Measurements from ENCODE around the gene GIGYF2. TPM values are rescaled to one million over a fixed set of nuclear protein-coding genes. Genes with fewer than 3 reads are reported as not detected.

GIGYF2 gene
- total RNA-seq, 1 donor from 2014 or later: 95.5 TPM

DNA sequence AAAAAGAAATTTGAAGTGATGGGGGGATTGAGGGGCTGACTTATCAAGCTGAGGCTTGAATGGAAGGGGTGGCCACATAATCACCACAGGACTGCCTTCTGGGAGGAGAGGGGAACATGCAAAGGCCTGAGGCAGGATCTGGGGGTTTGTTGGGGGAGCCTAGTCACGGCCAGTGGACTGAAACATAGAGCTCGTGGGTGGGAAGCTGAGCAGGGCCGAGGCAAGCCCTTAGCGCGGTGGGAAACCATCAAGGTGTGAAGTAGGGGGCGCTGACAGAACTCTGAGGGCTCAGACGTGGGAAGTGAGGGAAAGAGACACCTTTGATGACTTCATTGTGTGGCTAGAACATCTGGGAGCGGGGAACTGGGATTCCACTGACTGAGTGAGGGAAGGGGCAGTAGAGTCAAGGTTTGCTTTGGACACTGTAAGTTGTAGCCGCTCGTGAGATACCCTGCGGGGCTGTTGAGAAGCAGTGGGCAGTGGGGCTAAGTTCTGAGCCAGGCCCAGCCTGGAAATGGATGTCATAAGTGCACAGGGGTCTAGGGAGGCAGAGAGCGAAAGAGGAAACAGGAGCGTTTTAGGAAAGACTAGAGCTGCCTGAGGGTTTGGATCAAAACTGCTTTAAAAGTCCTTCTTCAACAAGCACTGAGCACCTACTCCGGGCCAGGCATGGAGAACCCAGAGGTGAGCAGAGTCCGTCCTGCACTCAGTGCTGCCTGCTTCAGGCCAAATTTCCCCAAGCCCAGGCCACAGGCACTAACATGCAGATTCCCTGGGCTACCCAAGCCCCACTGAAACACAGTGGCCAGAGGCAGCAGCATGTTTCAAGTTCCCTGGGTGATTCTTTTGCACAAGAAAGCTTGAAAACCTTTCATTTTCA, 172.2 kb downstream of the GIGYF2 start:
- DNase-seq: no peak

DNA sequence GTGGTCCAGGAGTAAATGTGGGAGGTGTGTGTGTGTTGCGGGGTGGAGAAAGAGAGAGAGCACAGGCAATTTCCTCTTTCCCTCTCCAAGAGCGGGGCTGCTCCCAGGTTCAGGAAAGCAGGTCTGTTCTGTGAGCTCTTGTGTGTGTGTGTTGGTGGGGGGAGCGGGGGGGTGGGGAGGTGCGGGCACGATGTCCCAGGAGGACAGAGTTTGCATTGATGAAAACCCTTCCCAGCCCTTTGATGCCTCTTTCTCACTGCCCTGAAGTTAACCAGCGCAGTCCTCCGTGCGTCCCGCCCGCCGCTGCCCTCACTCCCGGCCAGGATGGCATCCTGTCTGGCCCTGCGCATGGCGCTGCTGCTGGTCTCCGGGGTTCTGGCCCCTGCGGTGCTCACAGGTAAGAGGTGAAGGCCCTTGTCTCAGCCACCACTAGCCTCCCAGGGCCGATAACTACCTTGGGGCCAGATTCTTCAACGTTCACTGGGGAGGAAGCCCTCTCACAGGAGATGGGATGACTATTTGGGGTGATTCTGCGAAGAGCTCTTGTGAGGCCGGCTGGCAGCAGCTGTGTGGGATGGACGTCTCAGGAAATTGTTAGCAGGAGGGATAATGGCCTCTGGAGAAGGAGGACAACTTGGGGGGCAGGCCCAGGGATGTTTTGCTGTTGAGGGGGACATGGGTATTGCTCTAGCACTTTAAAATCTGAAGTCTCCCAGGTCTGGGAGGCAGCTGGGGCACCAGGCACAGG, 173.1 kb downstream of the GIGYF2 start, which contains the start of gene SNORC:
Gene SNORC (plus strand): TSS at position 247 of the 748 bp plus-strand sequence. CDS start 78 bp downstream, at position 325.
- DNase-seq: no peak

DNA sequence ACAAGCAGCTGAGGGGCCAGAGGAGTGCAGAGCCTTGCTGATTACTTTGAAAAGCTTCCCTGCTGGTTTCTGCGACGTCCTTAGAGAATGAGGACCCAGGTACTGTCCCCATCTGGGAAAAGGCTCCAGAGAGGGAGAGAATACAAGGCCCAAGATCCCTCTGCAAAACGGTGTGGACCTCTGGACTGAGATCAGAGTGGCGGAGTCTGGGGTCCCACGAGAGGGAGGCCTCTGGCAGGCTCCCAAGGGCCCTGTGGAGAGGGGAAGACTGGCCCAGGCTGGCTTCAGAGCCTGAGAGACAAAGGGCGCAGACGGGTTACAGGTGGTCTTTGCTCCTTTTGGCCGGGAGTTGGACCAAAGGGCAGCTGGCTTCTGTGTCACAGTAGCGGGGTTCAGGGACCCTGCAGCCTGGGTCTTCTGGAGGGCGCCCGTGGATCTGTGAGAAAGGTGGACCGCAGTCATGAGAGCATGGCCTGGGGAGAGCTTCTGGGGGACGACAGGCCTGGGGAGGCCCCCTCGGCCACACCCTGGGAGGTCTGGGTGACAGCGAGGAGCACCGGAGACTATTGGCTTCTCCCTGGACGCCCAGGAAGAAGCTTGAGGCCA, 173.7 kb downstream of the GIGYF2 start:
- DNase-seq: no peak

DNA sequence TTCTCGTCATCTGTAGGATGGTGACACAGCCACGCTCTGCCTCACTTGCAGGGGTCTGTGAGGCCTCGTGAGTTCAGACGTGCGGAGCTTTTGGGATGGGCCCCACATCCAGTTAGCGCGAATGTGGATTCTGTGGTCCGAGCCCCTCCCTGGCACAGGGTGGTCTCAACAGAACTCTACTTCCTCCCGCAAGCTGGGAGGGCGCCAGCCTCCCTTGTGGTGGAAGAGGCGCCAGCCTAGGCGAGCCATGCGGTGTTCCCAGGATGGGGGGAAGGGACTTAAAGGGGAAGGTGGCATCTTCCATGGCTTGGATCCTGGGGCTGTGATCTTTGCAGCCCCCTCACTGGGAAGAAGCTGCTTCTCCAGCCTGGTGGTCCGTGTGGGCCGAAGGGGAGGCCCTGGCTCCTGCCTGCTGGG, 174.3 kb downstream of the GIGYF2 start:
- no peak for DNase-seq

DNA sequence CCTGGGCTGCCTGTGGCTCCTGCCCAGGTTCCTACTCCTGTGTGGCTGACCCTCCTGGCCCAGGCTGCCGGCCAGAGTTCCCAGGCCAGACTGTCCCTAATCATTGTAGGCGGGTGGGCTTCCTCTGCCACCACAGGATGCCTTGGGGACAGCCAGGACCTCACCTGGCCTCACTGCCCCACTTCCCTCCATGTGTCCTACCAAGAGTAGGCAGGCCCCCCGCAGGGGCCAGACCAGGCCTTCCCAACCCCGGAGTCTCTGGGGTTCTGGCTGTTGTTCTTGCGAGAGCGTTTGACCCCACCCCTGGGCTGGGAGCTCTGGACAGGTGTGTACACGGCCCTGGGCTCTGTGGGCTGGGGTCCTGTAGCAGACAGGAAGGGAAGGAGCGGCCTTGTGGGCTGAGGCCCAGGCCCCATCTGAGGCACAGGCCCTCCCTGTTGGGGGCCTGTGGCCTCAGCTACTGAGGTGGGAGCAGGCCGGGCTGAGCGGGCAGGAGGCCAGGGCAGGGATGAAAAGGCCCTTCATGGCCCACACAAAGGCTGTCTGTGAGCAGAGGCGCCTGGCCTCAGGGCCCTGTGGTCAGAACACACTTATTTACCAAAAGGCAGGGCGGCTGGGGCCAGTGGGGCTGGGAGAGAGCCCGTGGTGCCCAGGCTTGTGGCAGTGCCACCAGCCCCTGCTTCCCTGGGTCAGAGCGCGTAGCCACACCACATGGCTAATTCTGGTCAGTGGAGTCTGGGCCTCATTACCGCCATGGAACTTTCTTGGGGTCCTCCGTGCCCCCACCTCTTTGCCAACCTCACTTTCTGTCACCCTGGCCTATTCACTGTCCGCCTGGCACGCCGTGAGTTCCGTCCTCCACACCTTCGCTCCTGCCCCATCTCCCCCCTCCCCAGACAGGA, 175.0 kb downstream of the GIGYF2 start:
- no peak for DNase-seq

DNA sequence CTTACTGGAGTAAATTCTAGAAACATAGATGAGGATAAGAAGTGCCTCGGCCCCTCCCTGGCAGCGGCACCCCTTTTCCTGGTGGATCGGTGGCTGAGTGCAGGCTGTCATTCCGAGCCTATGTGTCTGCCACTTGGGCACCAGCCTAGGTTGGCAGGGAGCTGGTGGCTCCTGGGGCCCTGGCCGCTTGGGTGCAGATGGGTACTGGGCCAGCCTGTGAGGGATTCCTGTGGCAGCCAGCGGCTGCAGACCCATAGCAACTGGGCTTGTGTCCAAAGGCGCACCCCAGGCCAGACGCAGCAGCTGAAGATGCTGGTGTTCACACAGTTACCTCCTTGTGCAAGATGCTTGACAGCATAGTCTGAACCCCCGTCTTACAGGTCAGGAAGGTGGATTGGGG, 175.7 kb downstream of the GIGYF2 start:
- no peak for DNase-seq

DNA sequence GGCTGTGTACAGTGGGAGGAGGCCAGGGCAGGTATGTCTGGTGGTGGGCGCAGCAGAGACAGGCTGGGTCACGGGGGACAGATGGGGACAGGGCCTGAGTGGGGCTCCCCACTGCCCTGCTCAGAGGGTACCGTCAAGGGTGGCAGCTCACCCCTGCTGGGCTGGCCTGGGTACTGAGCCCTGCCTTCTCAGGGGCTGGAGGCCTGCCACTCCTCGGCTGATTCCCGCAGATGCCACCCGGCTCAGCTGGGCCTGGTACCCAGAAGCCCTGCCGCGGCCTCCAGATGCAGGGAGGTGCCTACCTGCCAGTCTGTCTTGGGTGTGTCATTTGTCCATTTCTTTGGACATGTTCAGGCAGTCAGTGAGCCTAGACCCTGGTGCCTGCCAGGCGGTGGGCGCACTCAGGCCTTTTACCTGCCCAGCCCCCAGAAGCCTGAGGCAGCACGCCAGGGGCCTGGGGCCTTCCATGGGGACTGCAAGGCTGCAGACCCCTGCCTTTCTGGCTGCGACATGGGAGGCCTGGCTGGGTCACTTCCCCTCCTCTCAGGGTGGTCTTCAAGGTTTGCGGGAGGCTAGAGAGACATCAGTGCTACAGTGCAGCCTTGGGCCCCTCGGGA, 176.3 kb downstream of the GIGYF2 start:
- DNase-seq: no peak

DNA sequence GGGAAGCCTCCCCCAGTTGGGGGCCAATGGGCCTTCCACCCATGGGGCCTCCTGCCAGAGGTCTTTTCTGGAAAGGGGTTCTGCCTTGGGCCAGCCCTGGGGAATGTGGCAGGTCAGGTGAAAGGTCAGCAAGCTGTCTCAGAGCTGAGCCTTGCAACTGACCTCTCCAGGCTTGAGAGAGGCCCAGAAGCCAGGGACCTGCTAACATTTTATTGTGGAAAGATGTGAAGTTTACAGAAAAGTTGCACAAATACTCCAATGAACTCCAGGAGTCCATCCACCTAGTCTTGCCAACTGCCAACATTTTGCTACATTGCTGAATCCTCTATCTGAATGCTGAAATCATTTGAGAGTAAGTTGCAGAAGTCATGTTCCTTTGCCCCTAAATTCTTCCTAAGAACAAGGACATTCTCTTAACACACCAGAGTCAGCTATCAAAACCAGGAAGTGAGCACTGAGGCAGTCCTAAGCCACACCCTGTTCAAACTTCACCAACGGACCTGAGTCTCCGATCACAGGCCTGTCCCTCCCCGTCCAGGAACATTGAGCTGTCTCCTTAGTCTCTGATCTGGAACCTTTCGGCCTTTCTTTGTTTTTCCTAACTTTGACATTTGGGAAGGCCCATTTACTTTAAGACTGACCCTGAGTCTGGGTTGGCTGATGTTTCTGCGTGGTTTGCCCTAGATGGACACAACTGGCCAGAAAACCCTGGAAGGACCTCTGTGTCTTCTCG, 176.9 kb downstream of the GIGYF2 start:
- no peak for DNase-seq

DNA sequence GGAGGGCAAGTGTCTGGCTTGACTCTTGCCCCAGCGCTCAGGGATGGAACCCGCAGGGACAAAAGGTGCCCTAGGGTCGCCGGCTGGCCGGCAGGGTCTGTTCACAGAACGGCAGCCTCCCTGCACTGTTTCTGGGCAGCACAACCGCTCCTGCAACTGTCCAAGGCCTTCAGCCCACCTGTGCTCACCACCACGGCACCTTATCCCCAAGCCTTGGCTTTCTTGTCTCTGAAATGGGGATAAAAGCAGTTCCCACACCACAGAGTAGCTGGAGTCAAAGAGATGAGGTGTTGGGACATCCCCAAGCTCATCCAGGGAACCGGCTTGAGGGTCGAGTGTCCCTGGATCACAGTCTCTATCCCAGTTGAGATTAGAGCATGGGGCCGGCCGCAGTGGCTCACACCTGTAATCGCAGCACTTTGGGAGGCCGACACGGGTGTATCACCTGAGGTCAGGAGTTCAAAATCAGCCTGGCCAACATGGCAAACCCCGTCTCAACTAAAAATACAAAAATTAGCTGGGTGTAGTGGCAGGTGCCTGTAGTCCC, 177.6 kb downstream of the GIGYF2 start:
- DNase-seq: no peak

DNA sequence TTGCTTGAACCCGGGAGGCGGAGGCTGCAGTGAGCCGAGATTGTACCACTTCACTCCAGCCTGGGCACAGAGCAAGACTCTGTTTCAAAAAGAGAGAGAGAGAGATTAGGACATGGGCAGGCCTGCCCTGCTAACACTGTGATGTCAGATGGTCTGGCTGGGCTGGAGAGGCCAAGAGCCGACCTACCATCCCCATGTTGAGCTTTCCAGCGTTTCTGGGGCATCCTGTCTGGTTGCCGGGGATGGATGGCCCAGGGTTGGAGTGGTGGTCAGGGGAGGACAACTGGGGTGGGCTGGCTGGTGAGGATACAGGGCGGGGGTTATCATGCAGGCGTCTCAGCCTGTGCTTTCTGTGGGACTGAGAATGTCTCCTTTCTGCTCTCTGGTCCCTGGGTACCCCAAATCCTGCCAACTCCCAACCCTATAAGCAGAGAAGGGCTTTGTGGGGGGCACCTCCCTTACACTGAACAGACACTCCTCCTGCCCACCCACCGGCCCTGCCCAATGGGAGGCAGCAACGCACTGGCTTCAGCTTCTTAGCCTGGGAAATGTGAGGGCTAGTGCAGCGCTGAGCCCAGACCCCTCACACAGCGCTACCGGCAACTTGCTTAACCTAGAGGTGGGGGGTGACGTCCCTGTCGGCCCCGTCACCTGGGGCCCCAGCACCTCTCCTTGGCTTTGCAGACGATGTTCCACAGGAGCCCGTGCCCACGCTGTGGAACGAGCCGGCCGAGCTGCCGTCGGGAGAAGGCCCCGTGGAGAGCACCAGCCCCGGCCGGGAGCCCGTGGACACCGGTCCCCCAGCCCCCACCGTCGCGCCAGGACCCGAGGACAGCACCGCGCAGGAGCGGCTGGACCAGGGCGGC, 178.4 kb downstream of the GIGYF2 start:
- no peak for DNase-seq

DNA sequence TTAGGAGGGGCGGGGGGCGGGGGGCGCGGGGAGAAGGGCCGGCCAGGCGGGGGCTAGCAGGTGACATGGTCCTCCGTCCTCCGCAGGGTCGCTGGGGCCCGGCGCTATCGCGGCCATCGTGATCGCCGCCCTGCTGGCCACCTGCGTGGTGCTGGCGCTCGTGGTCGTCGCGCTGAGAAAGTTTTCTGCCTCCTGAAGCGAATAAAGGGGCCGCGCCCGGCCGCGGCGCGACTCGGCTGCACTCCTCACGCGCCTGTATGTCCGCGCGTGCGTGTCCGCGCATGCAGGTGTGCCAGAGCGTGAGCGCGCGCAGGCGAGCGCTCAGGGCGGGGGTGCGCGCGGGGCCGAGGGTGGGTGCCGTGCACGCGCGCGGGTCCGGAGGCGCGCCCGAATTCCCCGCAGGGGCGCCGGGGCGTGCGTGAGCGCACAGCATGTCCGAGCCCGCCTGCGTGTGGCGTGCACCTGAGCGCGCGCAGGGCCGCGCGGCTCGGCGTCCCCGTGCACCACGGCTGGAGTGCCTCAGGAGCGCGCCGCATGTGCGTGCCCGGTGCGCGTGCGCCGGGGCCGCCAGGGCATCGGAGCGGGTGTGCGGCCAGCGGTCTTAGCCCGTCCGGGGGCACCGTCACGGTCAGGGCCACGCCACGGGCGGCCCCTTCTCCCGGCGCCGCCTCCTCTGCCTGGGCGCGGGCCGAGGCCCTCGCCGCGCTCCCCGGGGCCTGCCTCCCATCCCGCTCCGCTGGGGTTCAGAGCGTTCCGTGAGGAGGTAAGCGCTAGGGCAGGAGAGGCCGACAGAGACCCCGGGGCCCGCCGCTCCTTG, 179.2 kb downstream of the GIGYF2 start:
- DNase-seq: no peak

DNA sequence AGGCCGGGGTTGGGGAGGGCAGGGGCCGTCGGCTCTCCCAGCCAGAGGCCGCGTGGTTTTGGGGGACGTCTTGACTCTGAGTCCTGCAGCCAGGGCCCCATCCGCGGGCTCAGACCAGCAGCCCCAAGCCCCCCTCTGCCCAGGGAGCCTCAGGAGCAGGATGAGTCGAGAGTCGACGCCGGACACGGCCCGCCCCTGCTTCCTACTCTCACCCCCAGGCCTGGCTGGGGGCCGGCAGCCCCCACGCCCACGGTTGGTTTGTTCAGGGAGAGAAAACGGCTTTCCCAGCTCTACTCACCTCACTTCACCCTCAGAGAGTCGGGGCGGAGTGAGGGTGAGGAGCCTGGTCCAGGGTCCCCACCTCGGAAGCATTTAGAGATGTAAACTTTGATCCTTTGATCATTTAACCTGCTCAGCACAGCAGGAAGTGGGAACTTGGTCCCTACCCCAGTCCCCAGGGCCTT, 179.9 kb downstream of the GIGYF2 start:
- DNase-seq: no peak

DNA sequence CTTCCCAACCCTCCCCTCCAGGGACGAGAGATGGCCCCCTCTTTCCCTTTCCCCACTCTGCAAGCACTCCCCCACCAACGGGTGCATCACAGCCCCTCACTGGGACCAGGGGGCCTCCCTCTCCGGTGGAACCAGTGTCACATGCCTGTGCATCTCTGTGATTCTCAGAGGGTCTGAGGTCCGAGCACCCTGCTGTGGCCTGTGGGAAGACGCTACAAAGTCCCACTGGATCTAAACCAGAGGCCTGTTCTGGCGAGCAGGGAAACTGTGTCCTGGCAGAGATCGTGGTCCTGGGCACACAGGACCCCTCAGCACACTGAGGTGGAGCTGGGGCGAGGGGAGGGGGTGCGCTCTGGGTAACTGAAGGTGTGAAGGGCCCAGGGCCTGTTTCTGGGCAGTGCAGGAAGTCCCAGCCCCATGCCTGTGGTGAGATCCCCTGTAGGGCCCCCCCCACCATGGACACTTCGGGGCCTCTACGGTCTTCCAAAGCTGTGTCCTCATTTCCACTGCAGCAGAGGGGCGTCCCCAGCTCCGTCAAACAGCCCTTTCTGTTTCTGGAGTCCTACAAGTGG, 180.9 kb downstream of the GIGYF2 start:
- no peak for DNase-seq

DNA sequence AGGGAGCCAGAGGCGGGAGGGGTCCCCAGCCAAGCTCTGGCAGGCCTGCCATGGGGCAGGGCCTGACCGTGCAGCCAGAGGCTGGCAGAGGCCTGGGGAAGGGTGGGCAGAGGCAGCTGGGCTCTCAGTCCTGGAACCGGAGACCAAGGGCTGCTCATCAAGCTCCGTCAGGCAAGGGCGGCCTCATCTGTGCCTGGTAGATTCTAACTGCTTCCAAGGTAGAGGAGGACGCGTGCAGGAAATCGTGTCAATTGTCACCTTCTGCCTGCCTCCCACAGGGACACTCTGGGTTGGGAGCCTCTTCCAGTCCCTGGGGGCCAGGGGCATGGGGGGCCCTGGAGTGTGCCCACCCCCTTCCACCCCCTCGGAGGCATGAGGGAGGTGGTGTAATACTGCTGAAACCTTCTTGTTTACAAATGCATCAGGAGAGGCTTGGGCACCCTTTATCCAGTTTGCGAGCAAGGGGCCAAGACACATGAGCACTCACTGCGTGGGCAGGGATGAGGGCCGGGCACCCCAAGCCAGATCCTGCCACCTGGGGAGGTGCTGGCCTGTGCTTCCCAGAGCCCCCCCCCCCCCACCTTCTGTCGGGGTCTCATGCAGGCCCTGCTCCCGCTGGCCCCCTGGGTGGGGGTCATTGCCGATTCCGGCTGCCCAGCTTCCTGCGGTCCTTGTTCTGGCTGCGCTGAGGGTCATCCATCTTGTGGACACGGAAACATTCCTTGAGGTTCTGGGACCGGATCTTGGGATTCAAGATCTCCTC, 181.9 kb downstream of the GIGYF2 start:
- no peak for DNase-seq

DNA sequence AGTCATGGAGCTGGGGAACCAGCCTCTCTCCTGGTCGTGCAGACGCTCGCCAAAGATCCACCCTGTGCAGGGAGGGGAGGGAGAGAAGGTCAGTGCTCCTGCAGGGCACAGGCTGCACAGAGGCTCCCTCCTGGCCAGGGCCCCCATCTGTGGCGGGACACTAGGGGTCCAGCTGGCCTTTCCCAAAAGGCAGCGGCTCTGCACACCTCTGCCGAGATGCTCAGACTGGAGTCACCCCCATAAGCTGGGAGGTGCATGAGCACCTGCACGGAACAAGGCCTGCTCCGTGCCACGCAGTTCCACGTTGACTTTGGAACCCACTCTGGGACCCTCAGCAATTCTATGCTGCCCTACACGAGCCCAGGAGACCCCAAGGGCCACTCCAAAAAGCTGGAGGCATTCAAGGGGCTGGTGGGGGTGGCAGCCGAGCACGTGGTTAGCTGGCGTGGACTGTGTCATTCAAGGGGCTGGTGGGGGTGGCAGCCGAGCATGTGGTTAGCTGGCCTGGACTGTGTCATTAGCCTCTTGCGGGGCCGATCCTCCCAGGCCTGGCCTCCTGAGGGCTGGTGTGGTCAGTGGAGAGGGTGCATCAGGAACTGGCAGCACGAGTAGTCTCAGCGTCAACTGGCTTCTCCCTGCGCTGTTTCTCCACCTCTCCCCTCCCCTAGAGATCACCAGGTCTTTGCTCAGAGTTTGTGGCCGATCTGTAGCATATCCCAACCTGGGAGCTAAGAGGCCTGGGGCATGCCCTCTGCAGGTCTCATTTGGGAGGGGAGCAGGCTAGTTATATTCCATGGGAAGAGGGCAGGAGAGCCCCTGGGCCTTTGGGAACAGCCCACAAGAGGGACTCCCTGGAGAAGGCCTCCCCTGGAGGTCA, 182.7 kb downstream of the GIGYF2 start:
- DNase-seq: no peak

DNA sequence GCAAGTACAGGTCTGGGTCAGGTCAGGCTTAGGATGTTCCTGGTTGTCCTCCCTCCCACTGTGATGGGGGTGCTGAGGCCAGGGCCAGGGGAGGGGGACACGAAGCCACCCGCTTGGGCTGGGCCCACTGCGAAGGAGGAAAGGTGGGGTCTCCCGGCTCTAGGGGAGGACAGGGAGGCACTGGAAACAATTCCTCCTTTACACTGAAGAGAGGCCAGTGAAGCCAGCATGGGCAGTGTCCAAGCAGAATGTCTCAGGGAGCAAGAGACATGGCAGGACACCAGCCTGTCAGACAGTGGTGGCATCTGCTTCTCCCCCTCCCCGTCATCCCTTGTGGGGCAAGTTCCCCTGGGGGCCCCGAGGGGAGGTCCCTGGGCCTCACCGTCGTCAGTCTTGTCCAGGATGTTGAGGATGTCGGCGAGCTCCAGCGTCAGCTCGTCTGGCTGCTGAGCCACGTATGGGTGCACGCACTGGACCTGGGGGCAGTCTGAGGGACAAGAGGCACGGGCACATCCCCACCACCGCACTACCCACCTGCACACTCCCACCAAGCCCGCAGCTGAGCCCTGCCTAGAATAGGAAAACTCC, 183.7 kb downstream of the GIGYF2 start:
- DNase-seq: no peak
